ENCODE measurements around the gene COPB1.
"Not testable (repeated sequence)": the region's sequence is repeated elsewhere in the genome, so short reads cannot be mapped to it uniquely, and the experiment has no call there.

COPB1 gene

GRCh38 chr11:14541192-14541947 is 41.8 kb upstream of the COPB1 start:
- no peak overlapping the region for H3K4me3 ChIP-seq (ENCODE audit: low read depth, low read length)
- peak; percentile 8 for DNase-seq (ENCODE audit: low read depth)
- TF ChIP-seq CTCF (conservative IDR thresholded peaks at IDR 0.05; ENCODE audit: low read depth, low read length): no peak

DNA sequence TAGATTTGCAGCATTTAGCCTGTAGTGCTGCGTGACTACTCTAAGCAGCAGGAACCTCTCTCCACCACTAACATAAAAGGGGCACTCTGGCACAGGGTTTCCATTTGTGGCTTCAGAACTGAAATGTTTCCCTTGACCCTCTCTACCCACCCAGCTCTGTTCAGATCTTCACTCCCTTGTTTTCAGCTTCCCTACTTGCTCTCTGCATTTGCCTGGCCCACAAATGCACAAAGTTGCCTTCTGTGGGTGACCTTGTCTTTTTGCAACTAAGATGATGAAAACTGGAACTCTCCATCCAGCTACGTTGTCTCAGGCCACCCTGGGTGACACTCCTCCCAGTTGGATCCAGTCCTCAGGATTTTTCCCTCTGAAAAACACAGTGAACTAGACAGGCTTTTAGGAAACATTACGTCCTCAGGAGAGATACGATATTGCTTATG is 40.4 kb upstream of the COPB1 start:
- no peak overlapping the region for H3K4me3 ChIP-seq (ENCODE audit: low read depth, low read length)
- no peak for TF ChIP-seq CTCF (conservative IDR thresholded peaks at IDR 0.05; ENCODE audit: low read depth, low read length)
- DNase-seq (ENCODE audit: low read depth): no peak

GRCh38 chr11:14538926-14539554 is 39.4 kb upstream of the COPB1 start:
- no peak for DNase-seq (ENCODE audit: low read depth)
- TF ChIP-seq CTCF (conservative IDR thresholded peaks at IDR 0.05; ENCODE audit: low read depth, low read length): no peak
- H3K4me3 ChIP-seq (ENCODE audit: low read depth, low read length): no peak overlapping the region

DNA sequence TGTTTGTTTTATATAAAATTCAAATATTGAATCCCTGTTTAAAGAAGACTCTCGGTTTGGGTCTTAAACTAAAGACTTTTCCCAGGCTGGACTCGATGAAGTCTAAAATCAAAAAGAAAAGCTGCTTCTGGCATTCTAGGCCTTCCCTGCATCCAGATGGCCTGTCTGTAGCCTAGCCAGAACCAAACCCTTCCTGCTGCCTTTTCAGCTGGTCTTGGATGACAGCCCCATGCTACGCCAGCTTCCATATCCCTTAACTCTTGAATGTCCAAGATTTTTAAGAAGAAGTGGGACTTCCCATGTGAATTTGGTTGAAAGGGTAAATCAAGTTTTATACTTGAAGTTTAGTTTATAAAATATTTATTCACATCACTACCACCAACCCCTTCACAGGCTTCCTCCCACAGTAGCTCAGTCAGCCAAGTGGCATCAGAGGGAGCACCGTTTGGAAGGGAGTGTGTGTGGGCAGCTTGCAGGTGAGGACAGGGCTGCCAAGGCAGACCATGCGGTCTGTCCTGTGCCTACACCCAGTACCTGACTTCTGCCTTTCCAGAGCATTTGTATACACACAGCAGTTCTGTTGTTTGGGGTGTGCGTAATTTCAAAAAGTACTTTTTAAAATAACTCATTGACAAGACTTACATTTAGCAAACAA is 38.8 kb upstream of the COPB1 start:
- DNase-seq (ENCODE audit: low read depth): no peak
- no peak for TF ChIP-seq CTCF (conservative IDR thresholded peaks at IDR 0.05; ENCODE audit: low read depth, low read length)

DNA sequence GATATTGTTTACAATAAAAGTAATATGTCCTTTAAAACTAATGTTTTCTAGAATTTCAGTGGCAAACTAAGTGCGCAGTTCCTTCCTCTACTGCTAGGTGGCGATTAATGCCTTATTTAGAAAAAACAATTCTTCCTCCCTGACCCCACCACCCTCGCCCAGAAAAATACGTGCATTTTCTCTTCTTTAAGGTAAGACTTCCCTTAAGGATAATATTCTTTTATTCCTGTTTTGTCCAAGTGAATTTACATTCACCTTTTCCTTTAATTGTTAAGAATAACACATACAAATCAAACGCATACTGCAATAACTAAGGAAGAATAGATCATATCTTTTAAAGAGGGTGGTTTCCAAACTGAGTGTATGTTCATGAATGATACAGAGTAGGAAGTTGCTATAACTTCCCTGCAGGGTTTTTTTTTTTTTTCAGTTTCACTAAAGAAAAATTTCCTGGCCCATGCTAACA is 37.6 kb upstream of the COPB1 start:
- H3K4me3 ChIP-seq (ENCODE audit: low read depth, low read length): no peak overlapping the region

More for the DNA sequence above, 38.8 kb upstream of the COPB1 start:
- H3K4me3 ChIP-seq (ENCODE audit: low read depth, low read length): no peak overlapping the region

DNA sequence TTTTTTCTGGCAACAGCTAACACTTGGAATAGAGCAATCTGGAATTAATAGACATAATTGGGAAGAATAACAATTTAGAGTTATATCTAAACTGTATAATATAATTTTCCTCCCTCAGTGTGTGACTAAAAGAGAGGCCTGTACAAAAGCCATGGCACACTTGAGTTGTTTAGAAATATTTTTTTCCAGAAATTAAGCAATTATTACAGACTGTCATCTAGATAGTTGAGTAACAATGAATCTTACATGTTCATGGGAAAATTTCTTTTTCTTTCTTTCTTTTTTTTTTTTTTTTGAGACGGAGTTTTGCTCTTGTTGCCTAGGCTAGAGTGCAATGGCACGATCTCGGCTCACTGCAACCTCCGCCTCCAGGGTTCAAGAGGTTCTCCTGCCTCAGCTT is 35.6 kb upstream of the COPB1 start:
- not testable (repeated sequence) for DNase-seq (ENCODE audit: low read depth); H3K4me3 ChIP-seq (ENCODE audit: low read depth, low read length)

More for the DNA sequence above, 37.6 kb upstream of the COPB1 start:
- peak; percentile 55 for DNase-seq (ENCODE audit: low read depth)
- TF ChIP-seq CTCF (conservative IDR thresholded peaks at IDR 0.05; ENCODE audit: low read depth, low read length): peak; percentile 82

- no peak overlapping the region for H3K4me3 ChIP-seq (ENCODE audit: low read depth, low read length)
- peak; percentile 23 for DNase-seq (ENCODE audit: low read depth)
- no peak for TF ChIP-seq CTCF (conservative IDR thresholded peaks at IDR 0.05; ENCODE audit: low read depth, low read length)
Measured at GRCh38 chr11:14529951-14530350, 30.3 kb upstream of the COPB1 start.

Measured in choroid plexus epithelial cell (primary cell).